ENCODE measurements around the gene RNFT2.

Gene RNFT2

GRCh38 chr12:116878567-116879508 is 140.7 kb downstream of the RNFT2 start:
- DNase-seq (ENCODE audit: low read depth in 2 of 2), result no peak

- no peak for DNase-seq (ENCODE audit: low read depth in 2 of 2)
Observed at GRCh38 chr12:116879509-116880212, 141.5 kb downstream of the RNFT2 start.

- no peak for DNase-seq (ENCODE audit: low read depth in 2 of 2)
Observed at GRCh38 chr12:116880213-116880816, 142.2 kb downstream of the RNFT2 start.

GRCh38 chr12:116880817-116881324 is 142.8 kb downstream of the RNFT2 start:
- no peak for DNase-seq (ENCODE audit: low read depth in 2 of 2)

- DNase-seq (ENCODE audit: low read depth in 2 of 2), result no peak
Observed at GRCh38 chr12:116881325-116881876, 143.3 kb downstream of the RNFT2 start, which contains the start of gene HRK. HRK (minus strand) TSS chr12:116881441; CDS start chr12:116881307, 134 bp downstream.

GRCh38 chr12:116881877-116882507 is 143.9 kb downstream of the RNFT2 start:
- no peak for DNase-seq (ENCODE audit: low read depth in 2 of 2)

- no peak for DNase-seq (ENCODE audit: low read depth in 2 of 2)
Observed at GRCh38 chr12:116882742-116883141, 144.6 kb downstream of the RNFT2 start.

- no peak for DNase-seq (ENCODE audit: low read depth in 2 of 2)
Observed at GRCh38 chr12:116884871-116885270, 146.8 kb downstream of the RNFT2 start.

GRCh38 chr12:116885491-116885890 is 147.4 kb downstream of the RNFT2 start:
- no peak for DNase-seq (ENCODE audit: low read depth in 2 of 2)

- no peak for DNase-seq (ENCODE audit: low read depth in 2 of 2)
Observed at GRCh38 chr12:116887244-116887643, 149.1 kb downstream of the RNFT2 start.

- DNase-seq (ENCODE audit: low read depth in 2 of 2), result no peak
Observed at GRCh38 chr12:116887897-116888296, 149.8 kb downstream of the RNFT2 start.

GRCh38 chr12:116890330-116890729 is 152.2 kb downstream of the RNFT2 start:
- DNase-seq (ENCODE audit: low read depth in 2 of 2), result no peak

GRCh38 chr12:116891019-116891418 is 152.9 kb downstream of the RNFT2 start:
- no peak for DNase-seq (ENCODE audit: low read depth in 2 of 2)

GRCh38 chr12:116892349-116893140 is 154.4 kb downstream of the RNFT2 start:
- no peak for DNase-seq (ENCODE audit: low read depth in 2 of 2)

- DNase-seq (ENCODE audit: low read depth in 2 of 2), result no peak
Observed at GRCh38 chr12:116894913-116895312, 156.8 kb downstream of the RNFT2 start.

- DNase-seq (ENCODE audit: low read depth in 2 of 2), result no peak
Observed at GRCh38 chr12:116896411-116896924, 158.4 kb downstream of the RNFT2 start.

GRCh38 chr12:116897476-116897875 is 159.4 kb downstream of the RNFT2 start:
- no peak for DNase-seq (ENCODE audit: low read depth in 2 of 2)

- DNase-seq (ENCODE audit: low read depth in 2 of 2), result no peak
Observed at GRCh38 chr12:116898669-116899068, 160.6 kb downstream of the RNFT2 start.

- DNase-seq (ENCODE audit: low read depth in 2 of 2), result no peak
Observed at GRCh38 chr12:116901612-116902011, 163.5 kb downstream of the RNFT2 start.
